Superior temporal gyrus (tissue), 1 donor: Measurements from ENCODE around the gene LSM2.
A peak's percentile ranks its signal among the peaks of the same experiment; 100 is the strongest.

Experiments used
- DNase-seq: peaks from one replicate; pipeline ENCODE4 v3.0.0-alpha.2; 2016; ENCODE audit errors: extremely low spot score

The LSM2 gene

DNA sequence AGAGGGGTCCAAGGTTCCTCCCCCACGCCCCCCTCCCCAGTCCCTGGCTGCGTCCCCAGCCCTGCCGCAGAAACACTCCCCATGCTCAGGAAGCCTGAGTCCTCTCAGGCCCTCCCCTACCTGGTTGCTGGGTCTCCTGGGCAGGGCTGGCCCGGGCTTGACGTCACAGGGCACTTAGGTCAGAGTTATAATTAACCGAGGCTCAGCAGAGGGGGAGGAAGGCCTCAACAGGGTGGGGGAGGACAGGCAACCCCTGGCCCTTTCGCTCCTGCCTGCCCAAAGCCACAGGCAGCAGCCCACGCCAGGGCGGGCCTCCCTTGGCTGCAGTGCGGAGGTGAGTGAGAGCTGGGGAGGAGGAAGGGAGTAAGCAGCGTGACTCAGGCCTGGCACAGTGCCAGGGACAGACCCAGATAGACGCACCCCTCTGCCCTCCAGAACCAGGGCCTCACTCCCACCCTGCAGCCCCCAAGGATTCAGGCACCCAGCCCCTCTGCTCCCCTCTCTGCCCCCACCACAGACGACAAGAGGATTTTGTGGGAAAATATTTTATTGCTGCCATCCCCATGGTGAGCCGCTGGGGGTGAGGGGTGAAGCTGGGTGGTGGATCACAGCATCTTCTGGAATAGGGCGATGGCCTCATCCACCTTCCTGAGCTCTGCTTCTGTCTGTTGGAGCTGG lies 29.6 kb downstream of the LSM2 start, which contains the start of gene VWA7:
TSS of gene VWA7 (minus strand) at position 340 of the 678 bp plus-strand sequence. CDS start 549 bp downstream, outside the sequence.
- DNase-seq: no peak

- DNase-seq: no peak
These were observed 30.2 kb downstream of the LSM2 start for GRCh38 chr6:31776485-31776988.

DNA sequence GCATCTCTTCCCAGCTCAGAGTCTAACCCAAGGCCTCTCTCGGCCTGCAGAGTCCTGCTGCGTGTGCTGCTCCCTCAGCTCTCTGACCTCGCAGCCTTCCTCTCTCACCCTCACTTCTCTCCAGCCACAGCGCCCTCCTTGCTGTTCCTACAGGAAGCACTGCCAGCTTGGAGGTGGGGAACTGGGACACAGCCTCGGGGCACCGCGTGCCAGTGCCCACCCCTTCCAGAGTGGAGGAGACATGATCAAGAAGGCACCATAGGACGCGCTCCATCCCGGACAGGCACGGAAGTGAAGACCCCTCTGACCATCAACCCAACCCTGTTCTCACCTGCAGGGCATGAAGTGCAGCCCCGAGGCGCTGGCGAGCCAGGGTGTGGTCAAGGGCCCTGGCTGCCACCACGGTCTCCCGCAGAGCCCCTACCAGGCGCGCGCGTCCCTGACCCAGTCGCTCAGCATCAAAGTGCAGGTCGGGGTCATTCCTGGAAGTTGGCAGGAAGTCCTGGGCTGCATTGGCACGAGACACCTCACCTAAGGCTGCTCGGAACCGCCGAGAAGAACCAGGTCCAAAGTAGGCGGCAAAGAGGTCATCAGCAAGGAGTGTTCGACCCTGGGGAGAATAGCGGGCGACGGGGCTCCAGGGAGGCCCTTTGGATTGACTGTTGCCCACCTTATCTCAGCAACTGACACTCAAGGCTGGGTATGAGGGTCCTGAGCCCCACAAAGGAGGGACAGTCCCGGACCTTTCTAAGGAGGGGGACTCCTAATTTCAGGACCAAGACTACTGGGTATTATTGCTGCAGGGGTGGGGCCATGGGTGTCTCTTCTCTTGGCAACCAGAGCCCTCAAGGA lies 30.9 kb downstream of the LSM2 start:
- DNase-seq: no peak

DNA sequence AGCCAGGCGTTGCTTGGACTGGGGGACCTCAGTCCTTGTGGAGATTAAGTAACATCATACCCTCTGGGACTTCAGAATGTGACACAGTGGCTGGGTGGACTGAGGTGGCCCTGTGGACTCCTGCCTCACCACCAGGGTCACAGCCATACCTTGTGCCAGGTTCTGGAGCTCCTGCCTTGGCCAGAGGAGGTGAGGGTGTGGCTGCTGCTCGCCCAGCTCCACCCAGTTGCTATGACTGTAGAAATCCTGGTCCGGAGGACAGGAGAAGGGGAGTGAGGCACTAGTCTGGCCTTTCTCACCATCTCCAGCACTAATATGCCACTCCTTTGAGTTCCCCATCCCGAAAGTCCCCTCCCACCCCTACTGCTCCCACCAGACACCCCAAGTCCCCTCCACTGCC lies 31.6 kb downstream of the LSM2 start:
- no peak for DNase-seq

GRCh38 chr6:31771992-31772358 lies 34.8 kb downstream of the LSM2 start:
- no peak for DNase-seq

- DNase-seq: no peak
These were observed 35.9 kb downstream of the LSM2 start for GRCh38 chr6:31770860-31771259.

DNA sequence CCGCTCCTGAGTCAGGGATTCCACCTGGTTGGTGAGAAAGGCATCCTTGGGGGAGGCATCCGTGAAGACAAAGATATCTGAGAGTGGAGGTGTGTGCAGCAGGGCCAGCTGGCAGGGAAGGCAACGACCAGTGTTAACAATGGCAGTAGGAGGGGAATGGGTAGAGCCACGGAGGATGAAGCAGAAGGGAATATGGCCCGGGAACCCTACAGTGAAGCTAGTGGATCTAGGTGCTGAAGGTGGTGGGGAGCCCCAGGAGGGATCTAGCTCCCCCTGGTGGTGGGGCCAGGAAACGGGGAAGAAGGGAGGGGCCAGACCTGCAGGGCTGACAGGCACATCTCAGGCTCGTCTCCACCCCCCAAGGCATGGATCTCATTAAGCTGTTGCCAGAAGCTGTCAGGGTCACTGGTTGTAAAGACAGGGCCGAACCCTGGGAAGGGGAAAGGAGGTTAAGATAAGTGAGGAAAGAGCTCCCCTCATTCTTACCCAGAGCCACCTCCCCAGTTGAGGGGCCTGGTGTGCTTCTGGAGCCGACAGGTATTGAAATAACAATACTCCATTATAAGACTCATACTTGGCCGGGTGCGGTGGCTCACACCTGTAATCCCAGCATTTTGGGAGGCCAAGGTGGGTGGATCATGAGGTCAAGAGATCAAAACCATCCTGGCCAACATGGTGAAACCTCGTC lies 36.9 kb downstream of the LSM2 start:
- DNase-seq: no peak

- peak; percentile 16 for DNase-seq
These were observed 38.2 kb downstream of the LSM2 start for GRCh38 chr6:31768363-31769257.

DNA sequence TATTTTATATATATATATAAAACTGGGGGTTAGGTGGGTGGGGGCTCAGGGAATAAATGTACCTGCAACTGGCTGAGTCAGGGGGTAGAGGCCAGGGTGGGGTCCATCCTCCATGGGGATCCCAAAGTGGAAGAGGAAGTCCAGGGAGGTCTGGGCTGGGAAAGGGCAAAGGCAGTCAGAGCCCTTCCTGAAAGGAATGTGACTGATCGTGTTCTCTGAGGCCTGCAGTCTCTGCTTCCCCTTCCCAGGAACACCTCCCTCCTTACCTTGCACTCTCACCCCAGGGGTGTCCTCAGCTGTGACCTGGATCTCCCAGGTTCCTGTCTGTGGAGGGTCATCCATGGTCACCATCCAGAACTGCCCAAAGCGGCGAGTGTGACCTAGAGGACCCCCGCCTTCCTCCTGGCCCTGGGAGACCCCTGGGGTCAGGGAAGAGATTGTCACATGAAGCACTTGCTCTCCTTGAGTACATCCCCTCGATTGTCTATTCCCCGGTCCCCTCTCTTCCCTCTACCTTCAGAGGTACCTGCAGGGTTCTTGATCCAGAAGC lies 39.6 kb downstream of the LSM2 start:
- DNase-seq: no peak

GRCh38 chr6:31765910-31766794 lies 40.6 kb downstream of the LSM2 start:
- DNase-seq: no peak

DNA sequence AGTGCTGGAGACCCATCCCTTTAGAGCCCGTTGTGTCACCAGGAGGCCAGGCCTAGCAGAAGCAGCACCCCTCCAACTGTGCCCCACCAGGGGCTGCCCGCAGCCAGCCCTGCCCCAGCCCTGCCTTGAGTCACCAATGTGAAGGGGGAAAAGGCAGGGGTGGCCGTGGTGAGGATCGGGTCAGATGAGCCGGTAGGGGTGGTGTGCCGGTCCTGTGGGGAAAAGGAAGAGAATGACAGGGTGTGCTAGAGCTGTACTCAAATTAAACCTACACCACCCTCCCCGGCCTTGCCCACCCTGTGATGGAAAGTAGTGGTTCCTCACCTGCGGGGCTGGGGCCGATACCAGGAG lies 41.2 kb downstream of the LSM2 start:
- DNase-seq: no peak

- no peak for DNase-seq
These were observed 42.6 kb downstream of the LSM2 start for GRCh38 chr6:31764198-31764597.

DNA sequence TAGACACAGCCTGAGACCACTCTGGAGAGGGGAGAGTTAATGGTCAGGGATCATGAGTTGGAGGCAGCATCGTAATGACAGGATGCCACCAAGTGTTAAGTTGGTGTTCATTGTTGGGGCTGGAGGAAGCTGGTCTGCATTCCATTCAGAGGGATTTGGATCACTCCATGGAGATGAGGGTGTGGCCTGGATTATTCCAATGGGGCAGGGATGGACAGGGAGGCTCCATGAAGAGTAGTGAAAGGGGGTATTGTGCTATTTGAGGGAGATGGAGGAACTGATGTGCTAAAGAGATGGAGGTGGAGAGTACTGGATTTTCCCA lies 43.2 kb downstream of the LSM2 start:
- DNase-seq: no peak

GRCh38 chr6:31762878-31763618 lies 43.7 kb downstream of the LSM2 start:
- no peak for DNase-seq

- no peak for DNase-seq
These were observed 44.4 kb downstream of the LSM2 start, which contains the start of gene SAPCD1 for GRCh38 chr6:31762356-31762755. SAPCD1 (plus strand) TSS chr6:31762656; CDS start chr6:31763055, 399 bp downstream.

DNA sequence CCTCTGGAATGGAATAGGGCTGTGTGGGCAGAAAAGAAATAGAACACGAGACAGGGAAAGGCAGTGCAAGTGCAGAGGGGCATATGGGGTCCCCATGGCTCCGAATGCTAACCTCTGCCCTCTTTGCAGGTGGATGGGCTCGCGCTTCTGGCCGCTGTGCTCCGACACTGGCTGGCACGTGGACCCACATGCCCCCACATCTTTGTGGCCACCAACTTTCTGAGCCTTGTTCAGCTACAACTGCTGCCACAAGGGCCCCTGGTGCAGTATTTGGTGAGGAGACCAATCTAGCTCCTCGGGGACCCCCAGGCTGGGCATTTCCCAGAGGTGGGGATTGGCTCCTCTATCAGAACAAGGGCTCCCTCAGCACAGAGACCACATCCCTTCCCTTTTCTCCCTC lies 45.4 kb downstream of the LSM2 start:
- no peak for DNase-seq

- DNase-seq: no peak
These were observed 46.0 kb downstream of the LSM2 start for GRCh38 chr6:31760790-31761189.

GRCh38 chr6:31758281-31758680 lies 48.5 kb downstream of the LSM2 start:
- DNase-seq: no peak

DNA sequence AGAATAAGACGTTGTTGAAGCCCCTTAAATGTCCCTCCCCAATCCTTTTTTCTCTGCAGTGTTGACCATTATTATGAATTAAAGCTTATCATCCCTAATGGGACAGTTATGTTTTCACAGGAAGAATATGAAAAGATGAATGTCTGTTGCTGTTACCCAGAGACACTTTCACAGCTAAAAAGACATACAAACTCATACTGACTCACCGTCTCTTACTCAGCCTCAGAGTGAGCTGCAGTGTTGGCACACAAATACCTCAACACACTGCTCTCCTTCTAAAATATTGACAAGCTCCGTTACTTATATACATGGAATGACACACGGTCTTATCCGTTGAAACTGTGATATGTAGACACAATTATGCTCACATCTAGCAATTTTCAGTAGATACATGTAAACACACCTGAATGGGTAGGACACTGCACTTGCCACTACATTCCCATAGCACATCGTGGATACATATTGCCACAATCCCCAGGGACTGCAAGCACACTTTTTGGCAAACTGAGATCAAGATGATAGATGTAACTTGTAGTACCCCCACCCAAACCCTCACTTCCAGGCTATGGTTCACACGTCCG lies 53.9 kb downstream of the LSM2 start:
- no peak for DNase-seq
